Fibroblast of skin of right quadriceps (primary cell): Measurements from ENCODE around the gene FIZ1.
A peak's percentile ranks its signal among the peaks of the same experiment; 100 is the strongest.

ENCODE experiments used
- DNase-seq: peaks from one replicate; pipeline ENCODE4 v3.0.0-alpha.2; 2013

The FIZ1 gene, protein sequence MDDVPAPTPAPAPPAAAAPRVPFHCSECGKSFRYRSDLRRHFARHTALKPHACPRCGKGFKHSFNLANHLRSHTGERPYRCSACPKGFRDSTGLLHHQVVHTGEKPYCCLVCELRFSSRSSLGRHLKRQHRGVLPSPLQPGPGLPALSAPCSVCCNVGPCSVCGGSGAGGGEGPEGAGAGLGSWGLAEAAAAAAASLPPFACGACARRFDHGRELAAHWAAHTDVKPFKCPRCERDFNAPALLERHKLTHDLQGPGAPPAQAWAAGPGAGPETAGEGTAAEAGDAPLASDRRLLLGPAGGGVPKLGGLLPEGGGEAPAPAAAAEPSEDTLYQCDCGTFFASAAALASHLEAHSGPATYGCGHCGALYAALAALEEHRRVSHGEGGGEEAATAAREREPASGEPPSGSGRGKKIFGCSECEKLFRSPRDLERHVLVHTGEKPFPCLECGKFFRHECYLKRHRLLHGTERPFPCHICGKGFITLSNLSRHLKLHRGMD

DNA sequence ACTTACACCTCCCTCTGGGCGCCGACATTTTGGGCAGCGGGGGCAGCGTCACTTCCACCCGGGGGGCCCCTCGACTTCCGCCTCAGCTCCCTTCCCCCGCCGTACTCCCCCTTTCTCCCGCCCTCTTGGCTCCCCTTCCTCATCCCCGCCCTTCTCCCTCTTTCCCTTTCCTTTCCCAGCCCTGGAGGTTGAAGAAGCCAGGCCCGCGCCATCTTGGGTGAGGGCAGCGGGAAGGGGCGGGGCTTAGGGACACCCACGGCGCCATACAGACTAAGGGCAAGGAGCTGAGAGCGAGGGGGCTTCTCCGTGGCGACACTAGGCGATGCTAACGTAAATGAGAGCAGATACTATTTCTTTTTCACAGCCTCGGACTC is at the start of gene FIZ1:
TSS of gene FIZ1 (minus strand) at position 50 of the 374 bp plus-strand sequence. CDS start 1,652 bp downstream, outside the sequence.
- DNase-seq: peak; percentile 99

DNA sequence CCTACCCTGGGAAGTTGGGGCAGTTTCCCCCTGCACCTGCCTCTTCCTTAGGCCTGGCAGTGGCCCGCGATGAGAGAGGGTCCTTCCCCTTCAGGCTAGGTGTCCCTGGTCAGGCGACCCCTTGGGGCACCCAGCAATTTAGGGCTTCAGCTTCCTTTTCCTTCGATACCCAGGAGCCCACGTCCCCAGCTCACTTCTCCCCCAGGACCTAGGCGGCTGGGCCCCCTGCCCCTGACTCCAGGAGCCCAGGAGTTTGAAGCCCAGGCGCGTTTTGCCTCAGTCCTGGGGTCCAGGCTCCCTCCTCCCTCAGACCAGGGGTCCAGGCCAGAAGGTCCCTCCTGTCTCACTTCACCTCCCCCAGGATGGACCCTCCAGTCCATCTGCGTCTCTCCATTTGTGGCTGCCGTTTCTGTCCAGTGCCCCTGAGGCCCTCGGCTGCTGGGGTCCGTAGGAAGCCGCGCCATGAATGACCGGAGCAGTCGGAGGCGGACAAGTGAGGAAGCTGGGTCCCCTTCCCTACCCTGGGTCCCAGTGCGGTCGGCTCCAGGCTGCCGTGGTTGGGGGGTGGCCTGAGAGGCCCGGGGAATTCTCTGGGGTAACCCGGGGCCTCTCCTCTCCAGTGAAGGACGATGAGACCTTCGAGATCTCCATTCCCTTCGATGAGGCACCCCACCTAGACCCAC is 49.4 kb upstream of the FIZ1 start:
- DNase-seq: no peak

DNA sequence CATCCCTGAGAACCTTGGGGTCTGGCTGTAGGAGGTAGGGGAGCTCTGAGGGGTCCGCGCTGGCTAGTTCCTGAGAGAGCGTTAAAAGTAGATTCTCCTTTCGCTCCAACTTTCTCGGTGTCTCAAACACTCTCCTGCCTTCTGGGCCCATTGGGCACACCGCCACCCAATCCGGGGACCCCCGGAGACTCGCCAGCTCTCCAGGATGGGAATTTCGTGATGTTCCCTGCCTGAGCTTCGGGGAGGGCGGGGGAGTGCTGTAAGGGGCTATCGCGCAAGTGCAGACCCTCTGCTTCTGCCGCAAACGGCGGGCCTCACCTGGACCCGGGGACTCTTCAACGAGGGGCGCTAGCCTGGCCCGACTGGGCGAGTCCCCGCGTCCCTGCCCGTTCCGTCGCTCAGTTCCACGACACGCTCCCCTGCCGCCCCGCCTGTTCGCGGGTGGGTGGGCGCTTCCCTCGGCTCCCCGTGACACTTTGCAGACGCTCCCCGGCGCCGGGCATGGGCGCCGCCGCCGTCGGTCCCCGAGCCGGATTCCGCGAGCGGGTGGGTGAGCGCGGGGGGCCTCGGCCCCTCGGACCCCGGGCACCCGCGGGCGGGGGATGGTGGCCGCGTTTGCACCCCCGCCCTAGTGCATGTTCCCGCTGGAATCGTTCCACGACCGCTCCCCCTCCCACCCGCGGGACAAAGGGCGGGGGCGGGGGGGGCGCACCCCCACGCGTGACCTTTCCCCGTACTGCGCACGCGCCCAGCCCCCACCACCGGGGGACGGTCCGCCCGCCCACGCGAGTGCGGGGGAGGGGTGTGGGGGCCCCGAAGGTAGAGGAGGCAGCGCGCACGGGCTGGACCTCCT is 48.6 kb upstream of the FIZ1 start, which contains the start of gene CCDC106:
TSS of gene CCDC106 (plus strand) at position 481 of the 853 bp plus-strand sequence. CDS start 835 bp downstream, outside the sequence.
- DNase-seq: peak; percentile 80

DNA sequence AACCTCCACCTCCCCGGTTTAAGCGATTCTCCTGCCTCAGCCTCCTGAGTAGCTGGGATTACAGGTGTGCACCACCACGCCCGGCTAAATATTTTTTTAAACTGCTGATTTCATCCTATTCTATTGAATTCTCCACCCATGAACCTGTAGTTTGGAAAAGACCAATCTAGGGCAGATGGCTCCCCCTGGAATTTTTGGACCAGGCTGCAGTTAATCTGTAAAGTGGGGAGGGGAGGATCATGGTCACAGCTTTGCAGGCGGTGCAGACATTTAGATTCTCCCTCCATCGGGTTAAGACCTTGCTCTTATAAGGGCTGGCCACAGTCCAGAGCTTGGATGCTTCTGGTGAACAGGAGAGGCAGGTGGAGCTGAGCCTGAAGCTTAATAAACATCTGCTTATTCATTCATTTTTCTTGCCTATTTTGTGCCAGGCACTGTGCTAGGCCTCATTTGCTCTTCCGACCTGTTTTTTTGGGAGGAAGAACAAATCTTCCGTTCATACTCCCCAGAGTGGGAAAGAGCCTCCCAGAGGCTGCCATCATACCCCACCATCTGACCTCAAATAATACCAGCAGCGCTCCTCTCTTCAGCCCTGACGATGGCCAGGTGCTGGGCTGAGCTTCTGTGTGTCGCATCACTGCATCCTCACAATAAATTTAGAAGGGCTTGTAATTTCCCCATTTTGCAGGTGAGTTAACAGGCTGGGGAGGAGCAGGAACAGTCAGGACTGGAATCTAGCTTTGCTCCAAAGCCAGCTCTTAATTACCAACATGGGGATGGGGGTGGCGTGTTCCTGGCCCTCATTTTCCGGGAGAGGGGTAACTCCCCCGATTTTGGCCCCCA is 47.8 kb upstream of the FIZ1 start:
- no peak for DNase-seq

DNA sequence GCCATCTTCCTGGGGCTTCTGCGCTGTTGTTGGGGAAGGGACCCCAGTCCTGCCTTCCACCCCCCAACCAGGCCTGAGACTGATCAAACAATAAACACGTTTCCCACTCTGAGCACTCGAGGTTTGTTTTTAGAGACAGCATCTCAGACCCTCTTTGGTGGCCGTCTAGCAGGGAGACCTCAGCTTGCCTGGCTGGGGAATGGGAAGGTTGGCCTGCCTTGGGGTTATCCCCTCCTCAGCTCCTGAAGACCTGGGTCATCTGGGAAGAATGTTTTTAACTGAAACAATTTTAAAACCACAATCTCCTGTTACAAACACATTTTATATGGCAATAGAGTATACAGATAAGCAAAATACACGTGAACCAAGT is 46.2 kb upstream of the FIZ1 start:
- no peak for DNase-seq

DNA sequence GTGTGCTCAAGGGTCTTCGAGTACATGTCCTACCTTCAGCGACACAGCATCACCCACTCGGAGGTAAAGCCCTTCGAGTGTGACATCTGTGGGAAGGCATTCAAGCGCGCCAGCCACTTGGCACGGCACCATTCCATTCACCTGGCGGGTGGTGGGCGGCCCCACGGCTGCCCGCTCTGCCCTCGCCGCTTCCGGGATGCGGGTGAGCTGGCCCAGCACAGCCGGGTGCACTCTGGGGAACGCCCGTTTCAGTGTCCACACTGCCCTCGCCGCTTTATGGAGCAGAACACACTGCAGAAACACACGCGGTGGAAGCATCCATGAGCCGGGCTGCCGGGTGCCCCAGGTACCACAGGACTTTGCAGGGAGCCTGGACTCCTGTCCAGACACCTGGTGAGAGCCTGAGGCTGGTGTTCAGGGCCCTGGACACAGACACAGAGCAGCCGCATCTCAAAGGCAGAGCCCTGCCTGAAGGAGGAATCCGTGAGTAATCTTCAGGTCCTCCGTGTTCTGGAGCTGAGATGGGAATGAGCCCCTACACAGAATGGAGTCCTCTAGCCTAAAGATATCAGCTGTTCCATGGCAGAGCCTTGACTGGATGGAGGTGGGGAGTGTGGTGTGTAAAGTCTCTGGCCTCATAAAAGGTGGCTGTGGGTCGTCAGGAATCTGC is 45.7 kb upstream of the FIZ1 start:
- no peak for DNase-seq

DNA sequence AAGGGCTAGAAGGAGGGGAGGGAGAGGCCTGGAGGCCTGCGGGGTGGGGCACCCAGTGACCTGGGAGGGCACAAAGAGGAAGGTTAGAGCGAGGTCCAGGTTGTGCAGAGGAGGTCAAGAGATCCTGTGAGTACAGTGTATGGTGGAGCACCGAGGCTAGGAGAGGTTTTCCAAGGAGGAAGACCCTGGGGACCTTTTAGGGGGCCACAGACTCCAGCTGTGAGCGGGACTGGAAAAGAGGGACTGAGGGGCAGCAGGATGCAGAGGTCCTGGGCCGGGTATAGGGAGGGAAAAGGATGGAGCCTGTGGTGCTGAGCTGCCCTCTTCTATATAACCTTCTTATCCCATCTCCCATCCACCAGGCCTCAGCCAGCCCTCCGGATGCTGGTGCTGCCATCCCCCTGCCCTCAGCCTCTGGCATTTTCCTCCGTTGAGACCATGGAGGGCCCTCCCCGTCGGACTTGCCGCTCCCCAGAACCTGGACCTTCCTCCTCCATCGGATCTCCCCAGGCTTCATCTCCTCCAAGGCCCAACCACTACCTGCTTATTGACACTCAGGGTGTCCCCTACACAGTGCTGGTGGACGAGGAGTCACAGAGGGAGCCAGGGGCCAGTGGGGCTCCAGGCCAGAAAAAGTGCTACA is 45.0 kb upstream of the FIZ1 start:
- no peak for DNase-seq

DNA sequence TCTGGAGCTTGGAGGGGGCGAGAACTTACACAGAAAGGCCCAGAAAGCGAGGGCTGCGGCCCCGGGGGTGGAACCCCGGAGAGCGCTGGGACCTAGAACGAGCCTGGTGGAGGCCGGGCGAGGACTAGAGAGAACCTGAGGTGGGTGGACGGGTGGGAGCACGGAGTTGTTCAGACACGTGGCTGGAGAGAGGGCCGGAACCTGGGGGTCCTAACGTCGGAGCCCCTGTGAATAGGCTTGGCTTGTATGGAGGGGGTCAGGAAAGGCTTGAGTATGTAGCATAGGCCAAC is 44.5 kb upstream of the FIZ1 start:
- DNase-seq: no peak

DNA sequence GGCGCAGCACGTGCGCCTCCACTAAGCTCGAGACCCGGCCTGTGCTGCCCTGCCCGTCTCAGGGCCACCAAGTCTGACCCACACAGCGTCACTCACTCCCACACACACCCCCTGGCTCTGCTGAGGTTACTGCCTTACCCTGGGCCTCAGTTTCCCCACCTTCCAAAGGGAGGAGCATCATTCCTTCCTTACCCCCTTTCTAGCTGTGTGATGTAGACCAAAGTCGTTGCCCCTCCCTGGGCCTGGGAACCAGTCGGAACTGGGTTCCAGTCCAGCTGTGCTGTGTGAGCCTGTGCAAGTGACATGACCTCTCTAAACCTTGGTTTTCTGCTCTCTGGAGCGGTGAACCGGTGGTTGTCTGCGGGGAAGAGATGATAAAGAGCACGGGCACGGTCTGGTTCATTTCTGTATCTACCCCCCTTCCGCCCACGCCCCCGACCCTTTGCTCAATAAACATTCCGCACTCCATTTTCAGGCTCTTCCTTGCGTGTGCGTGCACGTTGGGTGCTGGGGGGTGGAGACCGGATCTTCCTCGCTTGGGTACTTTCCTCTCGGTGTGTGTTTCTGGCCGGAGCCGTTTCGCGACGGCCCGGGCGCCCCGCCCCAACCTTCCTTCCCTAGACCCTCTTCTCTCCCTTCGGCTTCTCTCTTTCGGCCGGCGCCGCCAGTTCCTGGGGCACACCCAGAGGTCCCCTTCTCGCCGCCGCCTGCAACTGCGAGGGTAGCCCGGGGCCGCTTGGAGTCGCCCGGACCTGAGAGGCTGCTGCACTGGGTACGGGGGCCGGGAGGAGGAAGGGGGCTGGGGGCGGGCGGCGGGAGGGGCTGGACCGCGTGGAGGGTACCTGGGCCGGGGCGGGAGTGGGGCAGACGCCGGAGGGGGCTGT is 43.9 kb upstream of the FIZ1 start, which contains the start of gene ZNF581:
TSS of gene ZNF581 (plus strand) at position 647 of the 884 bp plus-strand sequence. CDS start 923 bp downstream, outside the sequence.
- DNase-seq: peak; percentile 71

DNA sequence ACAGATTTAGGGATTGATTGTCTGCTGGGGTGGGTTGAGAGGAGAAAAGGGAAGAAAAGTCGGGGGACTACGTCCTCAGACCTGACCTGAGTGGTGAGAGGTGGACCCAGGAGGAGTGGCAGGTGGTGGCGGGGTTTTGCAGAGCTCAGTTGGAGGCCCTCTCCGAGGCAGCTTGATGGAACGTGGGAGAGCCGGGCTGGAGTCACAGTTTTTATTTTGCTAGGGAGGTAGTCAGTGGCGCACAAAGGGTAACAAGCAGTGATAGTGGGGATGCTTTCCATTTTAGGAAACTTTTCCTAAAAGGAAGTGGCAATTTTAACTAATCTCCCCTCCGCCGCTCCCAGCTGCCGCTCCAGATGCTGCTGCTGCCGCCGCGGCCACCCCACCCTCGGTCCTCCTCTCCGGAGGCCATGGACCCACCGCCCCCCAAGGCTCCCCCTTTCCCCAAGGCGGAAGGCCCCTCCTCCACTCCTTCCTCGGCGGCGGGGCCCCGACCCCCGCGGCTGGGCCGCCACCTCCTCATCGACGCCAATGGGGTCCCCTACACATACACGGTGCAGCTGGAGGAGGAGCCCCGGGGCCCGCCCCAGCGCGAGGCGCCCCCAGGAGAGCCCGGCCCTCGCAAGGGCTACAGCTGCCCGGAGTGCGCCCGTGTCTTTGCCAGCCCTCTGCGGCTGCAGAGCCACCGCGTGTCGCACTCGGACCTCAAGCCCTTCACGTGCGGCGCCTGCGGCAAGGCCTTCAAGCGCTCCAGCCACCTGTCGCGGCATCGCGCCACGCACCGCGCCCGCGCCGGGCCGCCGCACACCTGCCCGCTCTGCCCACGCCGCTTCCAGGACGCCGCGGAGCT is 43.1 kb upstream of the FIZ1 start:
- DNase-seq: no peak

DNA sequence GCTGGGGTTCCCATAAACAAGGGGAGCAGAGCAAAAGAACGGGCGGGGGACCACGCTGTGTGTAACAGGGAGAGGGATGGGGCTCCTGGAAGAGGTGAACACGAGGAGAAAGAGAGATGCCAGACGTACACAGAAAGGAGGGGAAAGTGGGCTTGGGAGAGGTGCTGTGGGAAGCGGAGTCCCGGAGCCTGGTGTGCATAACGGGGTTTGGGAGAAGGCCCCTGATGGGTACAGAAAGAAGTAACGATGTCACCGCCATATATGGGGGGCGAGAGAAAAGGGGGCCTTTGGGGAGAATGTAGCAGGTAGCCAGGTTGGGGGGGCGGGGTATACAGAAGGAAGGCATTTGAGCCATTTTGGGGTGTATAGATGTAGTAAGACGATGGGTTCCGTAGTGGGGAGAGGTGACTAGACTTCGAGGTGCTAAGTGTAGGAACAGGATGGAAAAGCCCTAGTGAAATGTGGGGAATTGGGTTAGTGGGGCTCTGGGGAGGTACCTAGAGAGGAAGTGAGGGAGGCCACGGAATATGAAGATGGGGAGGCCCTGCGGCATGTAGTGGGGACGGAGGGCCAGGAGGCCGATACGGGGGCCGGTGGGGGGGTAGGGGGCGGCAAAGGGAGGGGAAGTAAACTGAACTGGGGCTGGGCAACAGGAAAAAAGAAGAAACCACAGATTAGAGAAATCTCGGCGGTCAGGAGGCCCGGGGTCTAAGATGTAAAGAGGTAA is 42.3 kb upstream of the FIZ1 start:
- DNase-seq: peak; percentile 22

DNA sequence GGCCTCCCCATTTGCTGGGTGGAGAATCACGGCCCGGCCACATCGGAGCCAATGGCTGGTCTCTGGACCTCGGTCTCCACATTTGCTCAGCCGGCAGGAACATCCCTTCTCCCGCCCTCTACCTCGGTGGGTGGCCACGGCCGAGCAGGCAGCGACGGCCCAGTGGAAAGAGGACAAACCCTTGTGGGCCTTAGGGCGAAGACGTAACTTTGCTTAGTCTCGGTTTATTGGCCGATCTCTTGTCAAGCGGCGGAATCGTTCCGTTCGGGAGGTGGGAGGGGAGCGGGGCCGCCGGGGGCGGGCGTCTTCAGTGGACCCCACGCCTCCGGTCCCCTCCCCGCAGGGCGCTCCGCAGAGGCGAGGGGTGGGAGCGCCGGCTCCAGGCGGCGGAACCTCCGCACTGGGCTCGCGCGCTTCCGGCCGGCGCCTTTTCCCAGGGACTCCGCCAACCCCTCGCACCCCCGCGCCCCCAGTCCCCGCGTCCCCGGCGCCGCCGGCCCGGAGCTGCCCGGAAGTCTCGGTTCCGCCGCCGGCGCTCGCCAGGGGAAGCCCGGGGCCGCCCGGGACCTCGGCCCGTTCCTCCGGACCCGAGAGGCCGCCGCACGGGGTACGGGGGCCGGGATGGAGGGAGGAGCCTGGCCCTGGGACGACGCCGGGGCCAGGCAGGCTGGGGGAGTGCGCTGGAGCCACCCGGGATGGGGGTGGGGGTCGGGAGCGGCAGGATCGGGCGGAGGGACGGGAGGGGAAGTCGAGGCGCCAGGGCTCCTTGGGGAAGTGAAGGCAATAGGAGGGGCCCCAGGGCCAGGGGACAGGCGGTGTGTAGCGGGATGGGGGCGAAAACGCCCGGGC is 41.5 kb upstream of the FIZ1 start, which contains the start of gene ZNF580:
TSS of gene ZNF580 (plus strand) at position 426 of the 849 bp plus-strand sequence. CDS start 1,507 bp downstream, outside the sequence.
- DNase-seq: peak; percentile 82

DNA sequence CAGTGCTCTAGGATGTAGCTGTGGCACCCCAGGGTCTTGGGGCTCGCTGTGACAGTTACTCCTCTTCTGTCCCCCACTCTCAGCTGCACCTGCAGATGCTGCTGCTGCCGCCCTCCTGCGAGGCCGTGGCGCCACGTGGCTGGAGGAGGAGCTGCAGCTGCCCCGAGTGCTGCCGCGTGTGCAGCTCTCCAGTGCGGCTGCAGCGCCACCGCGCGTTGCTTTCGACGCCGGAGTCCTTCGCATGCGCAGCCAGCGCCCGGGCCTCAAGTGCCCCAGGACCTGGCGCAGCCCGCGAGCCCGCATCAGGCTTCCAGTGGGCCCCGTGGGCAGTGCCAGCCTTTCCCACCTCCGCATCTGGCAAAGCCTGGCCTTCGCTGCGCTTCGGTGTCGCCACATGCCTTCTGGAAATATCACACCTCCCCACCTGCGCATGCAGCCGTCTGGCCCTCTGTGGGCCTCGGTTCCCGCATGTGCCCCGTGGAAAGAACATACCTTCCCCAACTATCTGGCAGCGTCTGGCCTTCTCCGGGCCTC is 40.8 kb upstream of the FIZ1 start:
- peak; percentile 74 for DNase-seq

DNA sequence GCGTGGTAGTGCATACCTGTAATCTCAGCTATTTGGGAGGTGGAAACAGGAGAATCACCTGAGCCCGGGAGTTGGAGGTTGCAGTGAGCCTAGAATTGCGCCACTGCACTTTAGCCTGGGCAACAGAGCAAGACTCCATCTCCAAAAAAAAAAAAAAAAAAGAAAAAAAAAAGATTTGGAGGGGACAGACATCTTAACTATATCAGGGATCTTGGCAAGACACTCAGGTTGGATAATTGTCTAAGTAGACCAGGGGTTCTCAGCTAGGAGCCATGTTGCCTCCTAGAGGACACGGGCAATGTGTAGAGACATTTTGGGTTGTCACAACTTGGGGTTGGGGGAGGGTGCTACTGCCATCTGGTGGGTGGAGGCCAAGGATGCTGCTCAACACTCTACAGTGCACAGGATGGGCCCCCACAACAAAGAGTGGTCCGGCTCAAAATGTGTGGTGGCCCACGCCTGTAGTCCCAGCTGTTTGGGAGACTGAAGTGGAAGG is 39.6 kb upstream of the FIZ1 start:
- peak; percentile 42 for DNase-seq

DNA sequence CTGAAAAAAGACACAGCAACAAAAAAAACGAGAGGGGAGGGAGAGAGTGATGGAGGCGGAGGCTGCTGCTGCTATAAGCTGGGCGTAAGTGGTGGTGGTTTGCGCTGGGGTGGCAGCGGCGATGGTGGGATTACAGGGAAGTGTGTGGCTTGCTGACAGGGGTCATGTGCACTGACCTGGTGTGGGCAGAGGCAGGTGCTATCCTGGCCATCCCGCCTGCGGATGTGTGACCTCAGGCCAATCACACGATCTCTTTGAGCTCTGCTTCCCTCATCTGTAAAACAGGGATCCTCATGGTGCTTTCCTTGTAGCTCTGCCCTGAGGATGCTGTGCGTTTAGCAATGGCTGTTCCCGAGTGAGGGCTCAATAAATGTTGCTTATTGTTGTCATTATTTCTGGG is 38.2 kb upstream of the FIZ1 start:
- DNase-seq: no peak

DNA sequence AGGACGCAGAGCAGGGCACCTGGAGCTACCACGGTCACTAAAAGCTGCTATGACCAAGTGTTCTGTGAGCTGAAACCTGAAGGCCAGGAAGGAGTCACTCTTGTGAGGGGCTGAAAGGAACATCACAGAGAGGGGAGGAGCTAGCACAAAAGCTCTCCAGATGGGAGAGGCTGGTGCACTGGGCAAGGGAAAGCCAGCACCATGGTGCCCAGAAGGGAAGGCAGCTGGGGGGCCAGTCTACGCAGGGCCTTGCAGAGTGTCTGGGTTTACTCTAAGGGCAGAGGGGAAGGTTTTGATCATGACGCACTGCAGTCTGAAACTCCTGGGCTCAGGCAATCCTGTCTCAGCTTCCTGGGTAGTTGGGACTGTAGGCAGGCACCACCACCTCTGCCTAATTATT is 37.4 kb upstream of the FIZ1 start:
- no peak for DNase-seq
